GM19372 (cell line): ENCODE measurements around the gene INSR.

Experiments
- ATAC-seq: cut with Tn5 transposase; IDR thresholded peaks from one replicate; pipeline ENCODE4 v1.9.1; 2021; ENCODE audit warnings: mild to moderate bottlenecking, low read depth, moderate library complexity; ENCODE audit not compliant: unreplicated experiment

The INSR gene

DNA sequence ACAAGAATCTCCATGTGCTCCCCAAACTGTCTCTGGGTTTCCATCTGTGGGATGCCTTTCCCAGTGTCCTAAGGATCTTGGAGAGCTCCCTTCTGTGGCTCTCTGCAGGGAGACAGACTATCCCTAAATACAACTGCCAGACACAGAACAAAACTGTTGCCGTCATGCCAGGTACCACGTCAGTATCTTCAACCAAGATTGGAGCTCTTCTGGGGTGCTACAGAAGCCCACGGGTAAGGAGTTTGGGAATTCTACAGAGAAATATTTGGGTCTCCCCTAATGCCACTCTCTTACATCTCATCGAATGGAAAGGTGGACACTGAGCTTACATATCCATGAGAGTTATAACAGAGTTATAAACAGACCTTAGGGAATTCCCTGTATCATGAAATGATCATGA lies 230.9 kb downstream of the INSR start:
- no peak for ATAC-seq
